GM19351 (cell line): ENCODE measurements around the gene PIGS.
A peak's percentile ranks its signal among the peaks of the same experiment; 100 is the strongest.

ENCODE experiments used
- ATAC-seq: cut with Tn5 transposase; IDR thresholded peaks from one replicate; pipeline ENCODE4 v1.9.1; 2021; ENCODE audit warnings: mild to moderate bottlenecking, moderate library complexity; ENCODE audit not compliant: unreplicated experiment

Gene PIGS

DNA sequence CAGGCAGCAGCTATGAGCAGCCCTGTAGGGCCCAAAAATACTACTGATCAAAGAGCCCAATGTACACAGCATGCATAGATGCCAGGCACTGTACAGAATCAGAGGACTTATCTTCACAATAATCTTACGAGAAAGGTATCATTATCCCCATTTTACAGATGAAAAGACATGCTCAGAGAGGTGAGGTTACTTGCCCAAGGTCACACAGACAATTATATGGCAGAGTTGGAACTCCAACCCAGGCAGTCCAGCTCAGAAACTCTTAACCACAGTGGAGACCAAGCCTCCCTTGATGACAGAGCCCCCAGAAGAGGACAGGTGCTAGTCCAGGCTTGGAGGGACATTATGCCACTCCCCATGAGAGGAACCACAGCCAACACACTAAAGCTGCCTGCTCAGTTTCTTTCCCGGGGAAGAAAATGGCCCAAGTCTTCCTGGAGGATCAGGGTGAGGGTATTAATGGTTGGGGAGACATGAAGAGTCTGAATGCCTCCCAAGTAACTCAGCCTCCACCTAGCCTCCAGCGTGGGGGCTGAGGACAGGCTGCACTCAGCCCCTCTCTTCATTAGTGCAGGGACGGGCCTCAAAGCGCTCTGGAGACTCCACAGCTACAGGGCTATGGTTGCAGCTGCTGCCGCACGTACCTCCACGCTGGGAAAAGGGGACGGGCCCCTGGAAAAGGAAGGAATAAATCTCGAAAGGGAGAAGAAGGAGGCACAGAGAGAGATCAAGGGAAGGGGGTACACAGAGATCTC, 19.7 kb downstream of the PIGS start:
- ATAC-seq = no peak

DNA sequence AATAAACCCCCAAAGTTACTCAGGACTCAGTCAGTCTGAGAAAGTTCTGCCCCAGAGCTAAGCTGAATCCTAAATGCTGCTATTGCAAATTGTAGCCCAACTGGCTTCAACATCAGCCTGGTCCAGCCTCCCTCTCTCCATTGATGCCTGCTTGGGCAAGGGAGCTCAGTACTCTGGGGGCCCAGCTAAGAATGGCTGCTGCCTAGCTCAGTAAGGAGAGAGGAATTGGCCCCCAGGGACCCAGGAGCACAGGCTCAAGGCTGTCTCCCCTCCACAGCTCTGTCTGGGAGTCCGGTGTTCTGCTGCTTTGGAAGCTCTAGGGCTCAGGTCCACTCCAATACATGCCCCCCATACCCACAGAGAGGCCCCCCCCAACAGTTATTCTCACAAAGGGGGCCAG, 20.5 kb downstream of the PIGS start:
- no peak for ATAC-seq

DNA sequence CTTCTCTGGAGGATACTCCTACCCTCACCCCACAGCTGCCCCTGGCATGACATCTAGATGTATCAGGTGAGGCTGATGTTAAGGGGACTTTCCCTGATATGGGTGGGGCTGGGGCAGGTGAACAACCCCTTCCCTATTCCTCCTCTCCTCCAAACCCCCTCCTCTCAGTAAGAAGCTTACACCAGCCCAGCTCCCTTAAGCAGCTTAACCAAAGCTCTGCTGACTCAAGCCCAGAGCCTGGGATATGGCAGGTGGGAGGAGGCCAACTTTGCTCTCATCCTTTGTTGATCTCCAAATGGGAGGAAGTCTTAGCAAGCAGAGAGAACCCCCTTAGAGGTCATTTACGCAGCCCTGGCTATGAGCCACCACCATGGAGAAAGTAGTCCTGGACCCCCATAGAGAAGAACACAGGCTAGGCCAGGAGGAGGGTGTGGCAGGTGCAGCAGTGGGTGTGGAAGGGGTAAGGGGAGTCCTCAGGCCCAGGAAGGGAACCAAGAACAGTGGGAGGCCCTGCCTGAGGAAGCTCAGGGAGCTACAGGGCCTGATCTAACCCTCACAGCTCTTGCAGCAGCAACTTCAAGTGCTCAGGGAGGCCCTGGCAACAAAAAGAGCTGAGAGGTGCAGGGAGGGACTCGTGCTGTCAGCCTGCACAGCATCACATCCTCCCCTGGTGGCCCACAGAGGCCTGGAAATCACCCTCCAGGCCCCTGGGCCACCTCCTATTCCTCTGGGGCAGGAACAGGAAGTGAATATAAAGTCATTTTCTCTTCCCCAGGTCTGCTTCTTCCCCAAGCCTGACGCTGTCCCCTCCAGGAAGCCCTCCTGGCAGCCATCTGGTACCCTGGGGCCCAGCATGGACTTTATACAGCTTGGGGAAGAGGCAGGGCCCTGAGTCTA, 21.8 kb downstream of the PIGS start:
- peak; percentile 30 for ATAC-seq

DNA sequence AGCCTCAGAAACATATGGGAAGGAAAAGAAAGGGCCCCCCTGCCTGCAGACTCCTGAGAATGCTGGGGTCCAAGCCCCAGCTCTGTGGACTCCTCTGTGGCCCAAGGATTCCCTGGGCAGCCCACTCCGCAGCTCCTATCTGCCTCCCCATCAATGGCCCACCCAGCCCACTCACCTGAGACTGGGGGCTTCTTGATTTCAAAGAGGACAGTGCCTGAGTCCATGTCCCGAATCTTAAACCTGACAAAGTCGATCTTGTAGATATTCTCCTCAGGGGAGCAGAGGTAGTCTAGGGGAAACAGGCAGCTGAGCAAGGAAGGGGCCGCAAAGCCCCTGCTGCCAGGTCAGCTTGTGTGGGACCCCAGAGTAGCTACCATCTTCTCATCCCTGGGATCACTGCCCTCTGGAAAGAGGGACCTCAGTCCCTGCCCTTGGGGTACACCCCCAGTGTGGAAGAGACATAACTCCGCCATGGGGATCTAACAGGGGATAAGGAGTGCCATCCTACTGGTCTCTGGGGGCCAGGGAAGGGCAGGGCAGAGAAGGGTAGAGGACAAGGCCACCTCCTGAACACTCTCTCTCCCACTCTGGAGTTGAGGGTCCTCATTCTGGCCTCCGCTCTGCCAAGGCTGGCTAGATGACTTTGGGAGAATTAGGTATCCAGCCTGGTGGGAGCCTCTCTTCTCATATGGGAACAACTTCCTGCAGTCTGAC, 22.8 kb downstream of the PIGS start:
- ATAC-seq = no peak

DNA sequence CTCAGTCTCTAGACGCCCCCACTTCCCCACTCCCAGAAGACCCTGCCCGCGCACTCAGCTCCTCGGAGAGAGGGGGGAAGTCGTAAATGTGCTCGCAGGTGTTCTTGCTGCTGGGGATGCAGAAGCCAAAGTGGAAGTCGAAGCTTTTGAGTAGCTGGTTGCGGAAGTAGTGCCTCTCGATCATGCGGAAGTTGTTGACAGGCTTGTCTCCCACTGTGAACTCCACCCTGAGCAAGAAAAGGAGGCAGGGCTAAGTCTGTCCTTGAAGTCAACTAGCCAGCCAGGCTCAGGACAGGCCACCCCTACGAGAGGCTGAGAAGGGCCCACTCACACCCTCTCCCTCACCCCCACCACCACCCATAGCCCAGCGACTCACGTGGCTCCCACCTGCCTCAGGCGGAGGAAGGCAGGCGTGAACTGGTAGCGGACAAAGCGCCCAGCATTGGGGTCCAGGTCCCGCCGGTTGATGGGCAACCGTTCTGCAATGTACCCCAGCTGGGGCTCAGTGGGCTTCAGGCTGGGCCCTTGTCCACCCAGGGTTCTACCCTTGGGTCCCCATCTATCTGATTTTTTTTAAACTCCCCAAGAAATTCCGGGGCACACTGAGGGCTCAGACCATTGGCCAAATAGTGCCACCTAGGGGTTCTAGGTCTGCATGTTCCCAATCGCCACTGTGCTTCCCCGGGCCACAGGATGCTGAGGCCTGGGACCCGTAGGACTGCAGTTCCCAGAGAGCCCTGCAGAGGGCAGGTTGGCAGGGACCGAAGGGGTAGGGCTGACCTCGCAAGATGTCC, 23.5 kb downstream of the PIGS start:
- peak; percentile 56 for ATAC-seq

DNA sequence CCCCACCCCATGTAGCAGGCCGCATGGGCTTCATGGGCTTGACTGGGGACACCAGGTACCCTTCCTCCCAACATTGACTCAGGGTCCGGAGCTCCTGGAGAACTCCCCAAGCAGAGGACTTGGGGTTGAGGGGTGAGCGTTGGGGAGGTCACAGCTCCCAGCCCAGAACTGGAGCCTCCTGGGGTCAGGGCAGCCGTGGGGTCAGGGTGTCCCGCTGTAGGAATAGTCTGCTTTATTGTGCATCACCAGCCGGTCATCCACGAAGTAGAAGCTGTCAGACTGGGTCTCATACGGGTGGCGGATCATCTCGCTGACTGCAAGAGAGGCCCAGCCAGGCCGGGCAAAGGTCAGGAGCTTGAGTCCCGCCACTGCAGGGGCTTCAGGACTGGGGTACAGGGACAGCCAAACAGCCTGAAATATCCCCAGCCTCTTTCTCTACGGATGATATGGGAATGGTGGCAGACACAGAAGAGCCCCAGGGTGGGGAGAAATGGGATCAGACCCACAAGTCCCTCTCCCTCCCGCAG, 24.2 kb downstream of the PIGS start:
- ATAC-seq = no peak

DNA sequence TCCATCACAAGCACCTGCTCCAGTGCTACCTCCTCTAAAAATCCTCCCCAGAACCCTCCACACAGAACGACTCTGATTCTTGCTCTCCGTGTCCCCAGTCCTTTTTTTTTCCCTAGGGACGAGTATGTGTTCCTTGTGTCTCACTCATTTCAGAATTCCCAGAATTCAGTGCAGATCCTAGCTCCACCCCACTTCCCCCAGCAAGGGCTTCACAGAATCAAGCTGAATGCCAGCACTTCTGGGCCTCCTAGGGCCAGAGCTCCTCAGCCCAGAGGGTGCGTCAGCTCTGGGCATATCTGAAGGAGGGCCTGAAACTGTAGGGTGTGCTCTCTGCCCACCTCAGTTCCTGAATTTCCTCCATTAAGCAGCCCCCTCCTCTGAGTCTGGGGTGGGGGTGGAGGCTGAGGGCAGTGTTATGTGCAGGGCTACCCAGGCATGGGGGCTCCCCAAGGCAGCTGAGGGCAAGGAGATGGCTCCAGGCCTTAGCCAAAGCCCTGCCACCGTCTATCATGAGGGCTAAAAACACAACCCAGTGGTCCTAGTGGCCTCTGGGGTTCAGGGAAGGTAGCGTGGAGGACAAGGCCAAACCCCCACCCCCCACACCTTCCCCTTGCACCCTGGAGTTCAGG, 25.4 kb downstream of the PIGS start:
- ATAC-seq = no peak

DNA sequence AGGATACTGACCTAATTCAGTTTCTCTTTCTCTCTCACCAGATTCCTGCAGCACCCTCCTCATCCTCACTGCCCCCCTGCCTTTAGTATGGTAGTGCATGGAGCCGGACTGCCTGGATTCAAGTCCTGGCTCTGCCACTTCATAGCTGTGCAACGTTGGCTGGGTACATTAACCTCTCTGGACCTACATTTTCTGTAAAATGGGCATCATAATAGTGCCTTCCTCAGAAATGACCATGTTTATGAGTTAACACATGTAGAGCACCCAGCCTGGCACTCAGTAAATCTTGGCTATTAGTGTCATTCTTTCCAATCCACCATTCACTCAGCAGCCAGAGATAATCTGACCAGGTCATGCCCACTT, 26.2 kb downstream of the PIGS start:
- no peak for ATAC-seq

DNA sequence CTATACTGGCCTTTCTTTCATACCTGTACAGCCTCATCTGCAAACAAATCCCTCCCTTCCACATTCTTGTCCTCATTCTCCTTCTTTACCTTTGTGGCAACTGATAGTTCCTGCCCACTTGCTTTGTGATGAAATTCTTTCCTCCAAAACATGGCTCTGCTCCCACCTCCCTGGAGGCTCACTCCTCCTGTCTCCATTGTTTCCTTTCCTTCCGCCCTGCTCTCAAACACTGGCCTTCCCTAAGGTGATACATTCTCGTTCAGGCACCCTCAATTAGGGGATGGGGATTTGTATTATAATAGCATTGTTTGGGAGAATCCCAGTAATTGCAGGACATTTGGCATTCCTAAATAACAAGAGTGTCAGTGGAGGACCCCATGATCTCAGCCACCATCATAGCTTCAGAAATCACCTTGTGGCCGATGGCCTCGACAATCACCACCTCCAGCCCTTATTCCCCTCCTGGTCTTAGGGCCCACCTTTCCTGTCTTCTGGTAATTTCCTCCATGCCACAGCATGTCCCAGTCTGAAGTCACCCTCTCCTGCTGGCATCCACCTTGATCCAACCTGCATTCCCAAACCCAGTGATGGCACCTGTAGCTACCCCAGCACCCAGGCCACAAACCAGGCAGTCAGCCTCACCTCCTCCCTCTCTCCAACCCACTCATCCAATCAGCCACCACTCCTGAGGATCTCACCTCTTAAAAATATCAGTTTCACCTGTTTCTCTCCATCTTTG, 26.8 kb downstream of the PIGS start:
- no peak for ATAC-seq

DNA sequence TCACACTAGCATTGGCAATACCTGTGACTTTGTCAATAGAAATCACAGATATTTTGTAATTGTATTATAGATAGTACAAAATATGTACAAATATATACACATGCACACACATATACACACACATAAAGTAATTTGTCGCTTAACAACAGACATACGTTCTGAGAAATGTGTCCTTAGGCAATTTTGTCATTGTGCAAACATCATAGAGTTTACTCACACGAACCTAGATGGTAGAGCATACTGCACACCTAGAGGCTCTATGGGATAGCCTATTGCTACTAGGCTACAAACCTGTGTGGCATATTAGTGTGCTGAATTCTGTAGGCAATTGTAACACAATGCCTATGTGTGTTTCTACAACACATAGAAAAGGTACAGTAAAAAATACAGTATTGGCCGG, 29.9 kb downstream of the PIGS start:
- no peak for ATAC-seq

DNA sequence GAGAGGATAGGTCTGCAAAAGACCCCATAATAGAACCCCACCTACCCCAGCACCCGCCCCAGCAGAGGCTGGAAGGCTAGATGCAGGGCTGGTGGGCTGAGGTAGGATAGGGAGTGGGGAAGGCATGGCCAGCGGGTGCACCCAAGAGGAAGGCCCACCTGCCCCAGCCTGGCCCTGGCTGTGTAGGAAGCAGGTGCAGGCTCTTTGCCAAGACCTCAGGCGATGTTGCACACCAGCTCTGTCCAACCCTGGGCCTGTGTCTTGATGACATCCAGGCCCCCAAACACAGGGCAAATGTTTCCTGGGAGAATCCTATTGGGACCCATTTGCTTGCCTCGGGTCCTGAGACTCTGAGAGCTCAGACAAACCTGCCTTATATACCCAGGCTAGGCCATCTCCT, 31.1 kb downstream of the PIGS start:
- no peak for ATAC-seq

DNA sequence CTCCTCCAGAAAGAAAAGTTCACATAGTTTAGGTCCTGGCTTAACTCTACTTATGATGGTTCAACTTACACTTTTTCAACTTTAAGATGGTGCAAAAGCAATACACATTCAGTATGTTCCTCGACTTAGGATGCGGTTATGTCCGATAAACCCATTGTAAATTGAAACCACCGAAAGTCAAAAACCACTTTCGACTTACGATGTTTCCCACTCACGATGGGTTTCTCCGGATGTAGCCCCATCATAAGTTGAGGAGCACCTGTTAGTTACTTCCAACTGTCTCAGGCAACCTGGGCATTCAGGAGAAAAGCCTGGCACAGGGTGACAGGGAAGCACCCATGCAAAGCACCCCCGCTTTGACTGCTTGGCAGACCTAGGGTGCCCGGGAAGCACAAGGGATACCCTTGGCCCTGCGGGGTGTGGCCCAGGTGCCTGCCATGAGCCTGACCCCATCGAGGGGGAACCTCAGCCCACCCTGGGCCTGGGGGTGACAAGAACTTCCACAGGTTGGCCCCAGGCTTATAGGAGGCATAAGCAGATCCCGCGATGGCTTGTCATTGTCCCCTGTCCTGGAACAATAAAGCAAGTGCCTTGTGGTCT, 32.9 kb downstream of the PIGS start:
- no peak for ATAC-seq

DNA sequence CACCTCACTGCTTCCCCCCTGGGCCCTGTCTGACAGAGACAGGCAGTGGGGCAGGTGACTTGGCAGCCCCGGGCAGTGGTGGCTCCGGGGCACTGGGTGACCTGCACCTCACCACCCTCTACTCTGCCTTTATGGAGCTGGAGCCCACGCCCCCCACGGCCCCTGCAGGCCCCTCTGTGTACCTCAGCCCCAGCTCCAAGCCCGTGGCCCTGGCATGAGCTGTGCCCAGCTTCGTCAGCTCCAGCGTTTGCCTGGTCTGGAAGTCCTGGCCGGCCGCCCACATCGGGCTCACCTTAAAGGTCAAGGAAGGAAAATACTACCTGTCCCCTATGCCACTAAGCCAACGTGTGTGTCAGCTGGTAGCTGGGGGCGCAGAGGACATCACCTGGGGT, 34.1 kb downstream of the PIGS start:
- ATAC-seq = no peak

DNA sequence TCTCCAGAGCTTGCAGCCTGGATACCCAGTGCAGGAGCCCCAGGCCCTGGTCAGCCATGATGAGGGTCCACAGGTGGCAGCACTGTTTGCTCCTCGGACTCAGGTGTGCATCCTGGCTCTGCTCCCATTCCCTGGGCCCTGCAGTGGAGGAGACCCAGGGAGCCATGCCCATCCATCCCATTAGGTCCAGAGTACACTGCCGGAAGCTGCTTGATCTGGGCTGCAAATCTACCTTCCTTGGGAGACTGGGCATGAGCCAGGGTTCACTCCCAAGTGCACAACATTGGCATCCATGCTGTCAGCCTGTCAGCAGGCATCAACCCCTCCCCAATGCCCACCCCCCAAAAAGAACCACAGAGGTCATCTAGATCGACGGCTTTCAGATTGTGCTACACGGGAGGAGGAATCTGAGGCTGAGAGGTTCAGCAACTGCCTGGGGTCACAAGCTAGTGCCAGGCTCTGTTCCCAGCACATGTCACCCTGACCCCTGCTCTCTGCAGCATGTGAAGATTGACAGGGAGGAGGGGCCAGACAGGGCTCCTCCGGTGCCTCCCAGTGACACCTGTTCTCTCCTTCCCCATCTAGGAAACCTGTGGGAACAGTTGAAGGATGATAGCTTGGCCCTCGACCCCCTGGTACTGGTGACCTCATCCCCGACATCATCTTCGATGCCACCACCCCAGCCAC, 34.6 kb downstream of the PIGS start:
- ATAC-seq = no peak

DNA sequence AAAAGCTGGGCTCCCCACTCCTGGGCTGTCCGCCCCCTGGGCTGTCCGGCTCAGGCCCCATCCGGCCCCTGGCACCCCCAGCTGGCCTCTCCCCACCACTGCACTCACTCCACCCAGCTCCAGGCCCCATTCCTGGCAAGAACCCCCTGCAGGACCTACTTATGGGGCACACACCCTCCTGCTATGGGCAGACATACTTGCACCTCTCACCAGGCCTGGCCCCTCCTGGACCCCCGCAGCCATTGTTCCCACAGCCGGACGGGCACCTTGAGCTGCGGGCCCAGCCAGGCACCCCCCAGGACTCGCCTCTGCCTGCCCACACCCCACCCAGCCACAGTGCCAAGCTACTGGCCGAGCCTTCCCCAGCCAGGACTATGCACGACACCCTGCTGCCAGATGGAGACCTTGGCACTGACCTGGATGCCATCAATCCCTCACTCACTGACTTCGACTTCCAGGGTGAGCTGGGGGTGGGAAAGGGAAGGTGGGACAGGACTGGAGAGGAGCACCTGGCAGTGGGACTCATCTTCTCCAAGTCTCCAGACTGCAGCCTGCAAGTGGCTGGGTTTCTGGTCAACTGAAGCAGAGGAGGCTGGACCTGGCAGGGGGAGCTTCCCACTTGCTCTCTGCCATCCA, 36.5 kb downstream of the PIGS start:
- ATAC-seq = no peak

DNA sequence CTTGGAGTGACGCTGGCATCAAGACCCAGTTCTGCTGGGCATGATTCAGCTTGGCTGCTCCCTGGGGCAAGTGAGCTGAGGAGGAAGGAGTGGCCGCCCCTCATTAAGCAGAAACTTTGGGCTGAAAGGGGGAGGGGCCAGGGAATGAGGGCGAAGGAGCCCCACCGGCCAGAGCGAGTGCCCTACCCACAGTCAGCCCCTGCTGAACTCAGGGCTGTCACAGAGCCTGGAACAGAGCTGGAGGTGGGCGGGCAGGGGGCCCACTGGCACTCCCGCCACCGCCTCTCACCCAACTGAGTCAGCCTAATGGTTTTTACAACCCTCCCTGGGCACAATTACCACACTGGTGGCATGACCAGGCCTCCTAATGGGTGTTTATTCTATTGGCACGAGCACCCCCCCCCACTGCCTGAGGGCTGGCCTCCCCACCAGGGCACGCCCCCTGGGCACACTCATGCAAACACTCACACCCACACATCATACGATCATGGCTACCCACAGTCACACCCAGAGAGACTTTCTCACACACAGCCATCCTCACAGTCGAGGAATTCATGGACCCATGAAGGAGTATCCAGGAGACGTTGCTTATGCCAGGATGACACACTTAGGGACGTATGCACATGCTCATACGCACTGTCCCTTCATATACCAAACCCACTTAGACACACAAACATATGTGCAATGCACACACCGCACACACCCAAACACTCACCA, 38.1 kb downstream of the PIGS start:
- no peak for ATAC-seq
